Parathyroid adenoma (tissue), 2 donors: ENCODE measurements around the gene FFAR1.
"Not testable (repeated sequence)": the region's sequence is repeated elsewhere in the genome, so short reads cannot be mapped to it uniquely, and the experiment has no call there.

Experiments
- H2AFZ ChIP-seq: fragments of 300-600 bp; sonication (generic); one replicate; pipeline ENCODE4 v1.7.0; 2017; ENCODE audit warnings: antibody characterized with exemption, mild to moderate bottlenecking
- H3K27ac ChIP-seq: fragments of 300-600 bp; sonication (generic); one replicate; pipeline ENCODE4 v1.7.0; 2017
- H3K27me3 ChIP-seq: fragments of 300-600 bp; sonication (generic); one replicate; pipeline ENCODE4 v1.7.0; 2017; ENCODE audit warnings: low read length; ENCODE audit not compliant: control insufficient read depth, insufficient read depth
- H3K36me3 ChIP-seq: fragments of 300-600 bp; sonication (generic); one replicate; pipeline ENCODE4 v1.7.0; 2017; ENCODE audit warnings: low read length; ENCODE audit not compliant: control insufficient read depth, insufficient read depth
- H3K4me1 ChIP-seq: fragments of 300-600 bp; sonication (generic); one replicate; pipeline ENCODE4 v1.7.0; 2017; ENCODE audit warnings: control low read depth
- H3K4me2 ChIP-seq: fragments of 300-600 bp; sonication (generic); one replicate; pipeline ENCODE4 v1.7.0; 2017; ENCODE audit warnings: low read length
- H3K4me3 ChIP-seq: fragments of 300-600 bp; sonication (generic); one replicate; pipeline ENCODE4 v1.7.0; 2017; ENCODE audit warnings: low read depth, low read length
- H3K79me2 ChIP-seq: fragments of 300-600 bp; sonication (generic); one replicate; pipeline ENCODE4 v1.7.0; 2017; ENCODE audit warnings: control low read depth
- H3K9ac ChIP-seq: fragments of 300-600 bp; sonication (generic); one replicate; pipeline ENCODE4 v1.7.0; 2017; ENCODE audit warnings: mild to moderate bottlenecking
- H3K9me3 ChIP-seq: fragments of 300-600 bp; sonication (generic); one replicate; pipeline ENCODE4 v1.7.0; 2017; ENCODE audit warnings: low read length; ENCODE audit not compliant: control insufficient read depth
- TF ChIP-seq, protein P1 (sequence below): fragments of 300-600 bp; sonication (generic); IDR thresholded peaks from one replicate; pipeline ENCODE4 v1.7.0; 2017; ENCODE audit warnings: antibody characterized with exemption, mild to moderate bottlenecking
- donor health status: primary hyperparathyroidism.

Gene FFAR1

GRCh38 chr19:35353635-35354034 is 5.9 kb downstream of the FFAR1 start:
- H3K27ac ChIP-seq, result no peak overlapping the region
- TF ChIP-seq, protein P1, sequence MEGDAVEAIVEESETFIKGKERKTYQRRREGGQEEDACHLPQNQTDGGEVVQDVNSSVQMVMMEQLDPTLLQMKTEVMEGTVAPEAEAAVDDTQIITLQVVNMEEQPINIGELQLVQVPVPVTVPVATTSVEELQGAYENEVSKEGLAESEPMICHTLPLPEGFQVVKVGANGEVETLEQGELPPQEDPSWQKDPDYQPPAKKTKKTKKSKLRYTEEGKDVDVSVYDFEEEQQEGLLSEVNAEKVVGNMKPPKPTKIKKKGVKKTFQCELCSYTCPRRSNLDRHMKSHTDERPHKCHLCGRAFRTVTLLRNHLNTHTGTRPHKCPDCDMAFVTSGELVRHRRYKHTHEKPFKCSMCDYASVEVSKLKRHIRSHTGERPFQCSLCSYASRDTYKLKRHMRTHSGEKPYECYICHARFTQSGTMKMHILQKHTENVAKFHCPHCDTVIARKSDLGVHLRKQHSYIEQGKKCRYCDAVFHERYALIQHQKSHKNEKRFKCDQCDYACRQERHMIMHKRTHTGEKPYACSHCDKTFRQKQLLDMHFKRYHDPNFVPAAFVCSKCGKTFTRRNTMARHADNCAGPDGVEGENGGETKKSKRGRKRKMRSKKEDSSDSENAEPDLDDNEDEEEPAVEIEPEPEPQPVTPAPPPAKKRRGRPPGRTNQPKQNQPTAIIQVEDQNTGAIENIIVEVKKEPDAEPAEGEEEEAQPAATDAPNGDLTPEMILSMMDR, result peak; percentile 22
- no peaks in the 10 kb centered on the region for H3K79me2 ChIP-seq
- peak overlapping the region; percentile 18 for H2AFZ ChIP-seq
- no peak overlapping the region for H3K9ac ChIP-seq
- H3K4me3 ChIP-seq, result no peak overlapping the region
- peak overlapping the region; percentile 30 for H3K4me2 ChIP-seq
- H3K9me3 ChIP-seq, result no peaks in the 10 kb centered on the region
- no peaks in the 10 kb centered on the region for H3K36me3 ChIP-seq
- H3K27me3 ChIP-seq, result no peaks in the 10 kb centered on the region
- peaks cover 25% of the 10 kb centered on the region for H3K4me1 ChIP-seq

- no peak overlapping the region for H3K9ac ChIP-seq
Observed at GRCh38 chr19:35354898-35355297, 7.2 kb downstream of the FFAR1 start.

GRCh38 chr19:35355791-35356460 is 8.2 kb downstream of the FFAR1 start:
- Histone ChIP-seq H3K36me3 (no peaks in the 10 kb centered on the region), H3K9me3 (no peaks in the 10 kb centered on the region), H3K4me1 (peaks cover 16% of the 10 kb centered on the region), H3K27me3 (no peaks in the 10 kb centered on the region), H3K9ac (no peak overlapping the region), H3K4me2 (no peak overlapping the region), H3K4me3 (no peak overlapping the region), H3K27ac (peak overlapping the region; percentile 16), H3K79me2 (no peaks in the 10 kb centered on the region), H2AFZ (peak overlapping the region; percentile 45)
- TF ChIP-seq, protein P1, result no peak

More at GRCh38 chr19:35354898-35355297, 7.2 kb downstream of the FFAR1 start:
- Histone ChIP-seq H3K27me3 (no peaks in the 10 kb centered on the region), H3K4me3 (no peak overlapping the region), H3K4me2 (no peak overlapping the region), H3K4me1 (peaks cover 16% of the 10 kb centered on the region), H3K9me3 (no peaks in the 10 kb centered on the region), H2AFZ (no peak overlapping the region), H3K27ac (no peak overlapping the region), H3K79me2 (no peaks in the 10 kb centered on the region), H3K36me3 (no peaks in the 10 kb centered on the region)
- TF ChIP-seq, protein P1, result no peak

- Histone ChIP-seq H3K79me2 (no peaks in the 10 kb centered on the region), H3K36me3 (no peaks in the 10 kb centered on the region), H3K4me3 (no peak within 1 kb of the TSS), H3K4me1 (peaks cover 11% of the 10 kb centered on the region), H2AFZ (no peak within 1 kb of the TSS), H3K9me3 (no peaks in the 10 kb centered on the region), H3K4me2 (peak within 1 kb of the TSS; percentile 13), H3K27me3 (no peaks in the 10 kb centered on the region), H3K9ac (no peak within 1 kb of the TSS), H3K27ac (no peak within 1 kb of the TSS)
- TF ChIP-seq, protein P1, result no peak
Observed at GRCh38 chr19:35357867-35358573, 10.3 kb downstream of the FFAR1 start, which contains the start of gene FFAR3. FFAR3 (plus strand) TSS chr19:35358460; CDS start chr19:35358891, 431 bp downstream.

GRCh38 chr19:35358834-35359233 is 11.1 kb downstream of the FFAR1 start:
- not testable (repeated sequence) for H3K27ac ChIP-seq, H3K4me1 ChIP-seq, H3K79me2 ChIP-seq, H3K27me3 ChIP-seq, H3K9ac ChIP-seq, H3K9me3 ChIP-seq, H3K4me2 ChIP-seq, H3K36me3 ChIP-seq, H2AFZ ChIP-seq, H3K4me3 ChIP-seq

DNA sequence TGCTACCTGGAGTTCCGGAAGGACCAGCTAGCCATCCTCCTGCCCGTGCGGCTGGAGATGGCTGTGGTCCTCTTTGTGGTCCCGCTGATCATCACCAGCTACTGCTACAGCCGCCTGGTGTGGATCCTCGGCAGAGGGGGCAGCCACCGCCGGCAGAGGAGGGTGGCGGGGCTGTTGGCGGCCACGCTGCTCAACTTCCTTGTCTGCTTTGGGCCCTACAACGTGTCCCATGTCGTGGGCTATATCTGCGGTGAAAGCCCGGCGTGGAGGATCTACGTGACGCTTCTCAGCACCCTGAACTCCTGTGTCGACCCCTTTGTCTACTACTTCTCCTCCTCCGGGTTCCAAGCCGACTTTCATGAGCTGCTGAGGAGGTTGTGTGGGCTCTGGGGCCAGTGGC is 11.7 kb downstream of the FFAR1 start:
- H3K79me2 ChIP-seq, H3K36me3 ChIP-seq, H3K4me3 ChIP-seq, H3K27ac ChIP-seq, H3K27me3 ChIP-seq, H3K9ac ChIP-seq, H3K4me2 ChIP-seq, H2AFZ ChIP-seq, H3K9me3 ChIP-seq, H3K4me1 ChIP-seq: not testable (repeated sequence)

DNA sequence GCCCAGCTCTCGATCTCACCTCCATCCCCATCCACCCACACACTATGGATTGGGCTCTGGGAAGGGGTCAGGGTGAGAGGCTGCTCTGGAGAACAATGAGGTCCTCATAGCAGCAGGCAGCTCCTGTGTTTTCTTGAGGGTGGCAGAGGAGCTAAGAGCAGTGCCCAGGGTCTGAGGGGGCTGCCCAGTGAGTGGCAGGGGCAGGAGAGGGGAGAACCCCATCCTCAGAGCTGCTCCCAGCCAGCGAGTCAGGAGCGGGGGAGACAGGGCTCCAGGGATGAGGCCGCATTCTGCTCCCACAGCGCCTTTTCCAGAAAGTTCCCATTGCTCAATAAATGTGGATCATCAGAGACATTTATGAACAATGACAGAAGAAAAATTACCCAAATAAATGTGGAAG is 12.4 kb downstream of the FFAR1 start:
- H3K4me3 ChIP-seq, H3K4me2 ChIP-seq, H3K79me2 ChIP-seq, H3K9me3 ChIP-seq, H3K36me3 ChIP-seq, H3K27me3 ChIP-seq, H3K27ac ChIP-seq, H3K9ac ChIP-seq, H2AFZ ChIP-seq, H3K4me1 ChIP-seq: not testable (repeated sequence)
